H1 (cell line): ENCODE data around the gene DAP. TPM values are rescaled to one million over a fixed set of nuclear protein-coding genes. Genes with fewer than 3 reads are reported as not detected.
A peak's percentile ranks its signal among the peaks of the same experiment; 100 is the strongest.

Source experiments
- CTCF ChIA-PET: fragments of 300-600 bp; sonication (Branson Sonifier 250); formaldehyde crosslinking; loops from one replicate; lab custom pipeline; 2021; ENCODE audit not compliant: partially characterized antibody; lab: Charles Lee
- POLR2A ChIA-PET: fragments of 300-600 bp; sonication (Branson Sonifier 250); formaldehyde crosslinking; loops from one replicate; lab custom pipeline; 2021; ENCODE audit warnings: inconsistent platforms; ENCODE audit not compliant: partially characterized antibody; lab: Charles Lee
- DNase-seq, 2 experiments: peaks; one replicate each; pipeline versions ENCODE4 v3.0.0 to v3.0.0-alpha.2; 2010 to 2022; ENCODE audit warnings: low spot score in 2 of 2, low read depth in 1 of 2, mixed read lengths in 1 of 2
- FAIRE-seq: peaks from 2 replicates; lab custom pipeline; 2011; peaks lifted over from hg19 to GRCh38; lab: Jason Lieb, UNC
- H2AFZ ChIP-seq: 2 replicates; pipeline ENCODE4 v1.8.1; 2012; ENCODE audit warnings: low read length, inconsistent platforms
- H2AK5ac ChIP-seq: 2 replicates; pipeline ENCODE4 v1.6.1; 2013; ENCODE audit warnings: low read depth, low read length
- H2BK120ac ChIP-seq: replicated peaks from 2 replicates; pipeline ENCODE3; 2013; ENCODE audit warnings: low read depth, low read length, inconsistent platforms
- H2BK12ac ChIP-seq: 2 replicates; pipeline ENCODE4 v1.6.1; 2013; ENCODE audit warnings: low read depth, low read length
- H2BK15ac ChIP-seq: 2 replicates; pipeline ENCODE4 v1.6.1; 2013; ENCODE audit warnings: low read length
- H2BK20ac ChIP-seq: 2 replicates; pipeline ENCODE4 v1.6.1; 2013; ENCODE audit warnings: low read length
- H2BK5ac ChIP-seq: 2 replicates; pipeline ENCODE4 v1.6.1; 2013; ENCODE audit warnings: low read depth, low read length
- H3K14ac ChIP-seq: 2 replicates; pipeline ENCODE4 v1.6.1; 2013; ENCODE audit warnings: inconsistent platforms; ENCODE audit not compliant: insufficient read length
- H3K18ac ChIP-seq: 2 replicates; pipeline ENCODE4 v1.6.1; 2013; ENCODE audit warnings: low read length; ENCODE audit errors: extremely low read depth
- H3K23ac ChIP-seq: 2 replicates; pipeline ENCODE4 v1.6.1; 2013; ENCODE audit warnings: inconsistent platforms; ENCODE audit not compliant: insufficient read length
- H3K23me2 ChIP-seq: 2 replicates; pipeline ENCODE4 v1.6.1; 2013; ENCODE audit warnings: low read depth, low read length
- H3K27ac ChIP-seq: 2 replicates; pipeline ENCODE4 v1.6.1; 2011; ENCODE audit warnings: low read depth, low read length, inconsistent platforms
- H3K27me3 ChIP-seq, 4 experiments: replicated peaks in 1 of 4; 1 replicate in 1 of 4; 2 replicates in 3 of 4; pipeline versions ENCODE4 v1.6.1 to v1.8.1; 2011 to 2013; ENCODE audit warnings: low read length in 3 of 4, mild to moderate bottlenecking in 3 of 4, inconsistent platforms in 2 of 4, mixed read lengths in 2 of 4, moderate library complexity in 1 of 4; ENCODE audit not compliant: control insufficient read depth in 3 of 4, insufficient read depth in 3 of 4; ENCODE audit errors: extremely low read depth in 1 of 4
- H3K36me3 ChIP-seq, 4 experiments: 2 replicates each; pipeline versions ENCODE4 v1.6.1 to v1.8.1; 2011 to 2013; ENCODE audit warnings: mild to moderate bottlenecking in 4 of 4, low read length in 3 of 4, moderate library complexity in 2 of 4, control low read depth in 1 of 4, inconsistent platforms in 1 of 4; ENCODE audit not compliant: insufficient read depth in 4 of 4, control insufficient read depth in 2 of 4
- H3K4ac ChIP-seq: replicated peaks from 2 replicates; pipeline ENCODE3; 2013; ENCODE audit warnings: low read length, low read depth, mixed read lengths, inconsistent platforms; ENCODE audit not compliant: insufficient read length
- H3K4me1 ChIP-seq, 4 experiments: replicated peaks in 1 of 4; 1 replicate in 1 of 4; 2 replicates in 3 of 4; pipeline versions ENCODE4 v1.6.1 to v1.8.1; 2011 to 2013; ENCODE audit warnings: low read length in 3 of 4, inconsistent platforms in 2 of 4, mixed read lengths in 1 of 4; ENCODE audit not compliant: insufficient read depth in 4 of 4, control insufficient read depth in 3 of 4
- H3K4me2 ChIP-seq, 2 experiments: 2 replicates each; pipeline versions ENCODE4 v1.6.1 to v1.8.1; 2011 to 2013; ENCODE audit warnings: low read depth in 2 of 2, low read length in 2 of 2, control low read depth in 1 of 2, inconsistent platforms in 1 of 2, mild to moderate bottlenecking in 1 of 2; ENCODE audit not compliant: insufficient read depth in 1 of 2
- H3K4me3 ChIP-seq, 4 experiments: fragments of 200-600, 300-600 bp in 1 of 4; sonication (generic), shearing (Covaris generic), sonication (Bioruptor Twin) in 1 of 4; 2 replicates each; pipeline versions ENCODE4 v1.5.1 to v1.8.1; 2011 to 2016; ENCODE audit warnings: low read length in 4 of 4, low read depth in 3 of 4, control low read depth in 2 of 4, inconsistent platforms in 2 of 4, mild to moderate bottlenecking in 2 of 4, mixed read lengths in 1 of 4, moderate library complexity in 1 of 4; ENCODE audit not compliant: insufficient read depth in 2 of 4; ENCODE audit errors: extremely low read depth in 1 of 4
- H3K56ac ChIP-seq: replicated peaks from 2 replicates; pipeline ENCODE3; 2013; ENCODE audit warnings: low read depth, mild to moderate bottlenecking, mixed read lengths, low read length, inconsistent platforms; ENCODE audit not compliant: insufficient read length
- H3K79me1 ChIP-seq: 2 replicates; pipeline ENCODE4 v1.6.1; 2013; ENCODE audit warnings: low read depth, low read length, control low read depth
- H3K79me2 ChIP-seq, 2 experiments: 2 replicates each; pipeline versions ENCODE4 v1.6.1 to v1.8.1; 2012 to 2013; ENCODE audit warnings: low read length in 2 of 2, mild to moderate bottlenecking in 2 of 2, inconsistent platforms in 1 of 2; ENCODE audit not compliant: insufficient read depth in 2 of 2, control insufficient read depth in 1 of 2
- H3K9ac ChIP-seq, 4 experiments: replicated peaks in 1 of 4; 1 replicate in 1 of 4; 2 replicates in 3 of 4; pipeline versions ENCODE4 v1.6.1 to v1.8.1; 2011 to 2013; ENCODE audit warnings: low read depth in 3 of 4, low read length in 3 of 4, control low read depth in 2 of 4, mild to moderate bottlenecking in 2 of 4, moderate library complexity in 2 of 4, inconsistent platforms in 1 of 4; ENCODE audit errors: extremely low read depth in 1 of 4
- H3K9me3 ChIP-seq, 2 experiments: 2 replicates each; pipeline versions ENCODE4 v1.6.1 to v1.8.1; 2012 to 2013; ENCODE audit warnings: mild to moderate bottlenecking in 2 of 2, moderate library complexity in 2 of 2, control low read depth in 1 of 2, inconsistent platforms in 1 of 2, low read depth in 1 of 2, low read length in 1 of 2, mixed read lengths in 1 of 2; ENCODE audit not compliant: insufficient read depth in 2 of 2
- H4K20me1 ChIP-seq, 2 experiments: replicated peaks in 1 of 2; 2 replicates each; pipeline versions ENCODE3 to v1.8.1; 2011 to 2013; ENCODE audit warnings: inconsistent platforms in 2 of 2, low read length in 2 of 2, mild to moderate bottlenecking in 1 of 2; ENCODE audit not compliant: insufficient read depth in 2 of 2, control insufficient read depth in 1 of 2
- H4K5ac ChIP-seq: 2 replicates; pipeline ENCODE4 v1.6.1; 2013; ENCODE audit warnings: low read length, low read depth, mixed read lengths, inconsistent platforms; ENCODE audit not compliant: insufficient read length
- H4K8ac ChIP-seq: 2 replicates; pipeline ENCODE4 v1.8.0; 2013; ENCODE audit warnings: mild to moderate bottlenecking, moderate library complexity, low read length, inconsistent platforms; ENCODE audit not compliant: insufficient read depth; ENCODE audit errors: extremely low read depth
- H4K91ac ChIP-seq: replicated peaks from 2 replicates; pipeline ENCODE3; 2013; ENCODE audit warnings: low read length, mixed read lengths, inconsistent platforms; ENCODE audit not compliant: insufficient read length
- ASH2L ChIP-seq: fragments of 200-600, 300-600 bp; sonication (generic); IDR thresholded peaks from one replicate; pipeline ENCODE4 v1.7.1; 2017; ENCODE audit warnings: low read length
- CBX5 ChIP-seq: fragments of 300-800, 300-1000 bp; sonication (generic); IDR thresholded peaks from 2 replicates; pipeline ENCODE4 v1.7.1; 2016; ENCODE audit warnings: antibody characterized with exemption, low read length, low read depth
- EGR1 ChIP-seq: IDR thresholded peaks from 2 replicates; pipeline ENCODE4 v1.6.1; 2011; ENCODE audit warnings: low read depth, low read length, borderline replicate concordance
- EZH2 ChIP-seq: fragments of 200-600 bp; sonication (generic); IDR thresholded peaks from 2 replicates; pipeline ENCODE4 v1.7.1; 2012; ENCODE audit warnings: low read depth, mild to moderate bottlenecking, moderate library complexity, low read length, inconsistent platforms; ENCODE audit not compliant: severe bottlenecking
- HDAC2 ChIP-seq, 2 experiments: fragments of 300-600 bp in 1 of 2; sonication (generic) in 1 of 2; IDR thresholded peaks; 2 replicates each; pipeline ENCODE4 v1.6.1; 2011 to 2012; ENCODE audit warnings: low read depth in 2 of 2, low read length in 2 of 2, mild to moderate bottlenecking in 2 of 2, moderate library complexity in 2 of 2, borderline replicate concordance in 1 of 2, inconsistent platforms in 1 of 2
- KDM4A ChIP-seq: IDR thresholded peaks from one replicate; pipeline ENCODE4 v1.7.1; 2012; ENCODE audit warnings: low read depth, mild to moderate bottlenecking, moderate library complexity, low read length, inconsistent platforms; ENCODE audit not compliant: severe bottlenecking
- PHF8 ChIP-seq: fragments of 200-600 bp; sonication (generic); conservative IDR thresholded peaks from 2 replicates; pipeline ENCODE4 v1.7.1; 2012; ENCODE audit warnings: low read depth, mild to moderate bottlenecking, inconsistent platforms, low read length, moderate library complexity
- RFX5 ChIP-seq: IDR thresholded peaks from 2 replicates; pipeline ENCODE4 v1.6.1; 2011; ENCODE audit warnings: low read depth, low read length, improper control_type of control experiment, borderline replicate concordance
- SIRT6 ChIP-seq: IDR thresholded peaks from one replicate; pipeline ENCODE4 v1.7.1; 2012; ENCODE audit warnings: low read length, inconsistent platforms
- SP1 ChIP-seq: IDR thresholded peaks from 2 replicates; pipeline ENCODE4 v1.6.1; 2011; ENCODE audit warnings: low read depth, low read length
- TCF12 ChIP-seq: IDR thresholded peaks from 2 replicates; pipeline ENCODE4 v1.6.1; 2011; ENCODE audit warnings: low read depth, mild to moderate bottlenecking, low read length
- WGBS, 2 experiments: shearing (Covaris generic) in 1 of 2; methylation state at CpG; one replicate each; pipeline versions ENCODE4 v1.1.6 to v1.1.7; 2013 to 2015; ENCODE audit warnings: low lambda C conversion rate in 2 of 2, mixed read lengths in 2 of 2, inconsistent platforms in 1 of 2, low coverage in 1 of 2, missing lambda C conversion rate in 1 of 2; ENCODE audit not compliant: insufficient replicate concordance in 2 of 2, insufficient coverage in 1 of 2, insufficient read length in 1 of 2; ENCODE audit errors: extremely low coverage in 1 of 2, missing lambda C conversion rate in 1 of 2; 5-methylcytosine and 5-hydroxymethylcytosine counted together
- polyA plus RNA-seq, 7 experiments: library from polyadenylated mRNA; depleted of rRNA in 3 of 7; stranded (reverse) in 5 of 7; unstranded in 2 of 7; fragments of >200 nt in 5 of 7; fragments of 200-250 nt in 2 of 7; gene quantifications; 1 replicate in 5 of 7; 2 replicates in 1 of 7; 4 replicates in 1 of 7; pipeline versions ENCODE4 v1.2.1 to v1.2.3, GENCODE V29; 2011 to 2013; ENCODE audit warnings: missing spikeins in 2 of 7, mixed read lengths in 2 of 7
- total RNA-seq: library from RNA; stranded (reverse); fragmentation: NEBNext Ultra II Directional; extraction: Animal tissue kit (Norgen Biotek cat#: 25700); gene quantifications from 2 replicates; pipeline ENCODE4 v1.2.1, GENCODE V29; 2021

The DAP gene
- total and polyA plus RNA-seq, 2 of the 8 experiments (the other 6 are each of a cell fraction or from before 2014, with no cell fraction given) = 26.2 to 44.4 TPM

DNA sequence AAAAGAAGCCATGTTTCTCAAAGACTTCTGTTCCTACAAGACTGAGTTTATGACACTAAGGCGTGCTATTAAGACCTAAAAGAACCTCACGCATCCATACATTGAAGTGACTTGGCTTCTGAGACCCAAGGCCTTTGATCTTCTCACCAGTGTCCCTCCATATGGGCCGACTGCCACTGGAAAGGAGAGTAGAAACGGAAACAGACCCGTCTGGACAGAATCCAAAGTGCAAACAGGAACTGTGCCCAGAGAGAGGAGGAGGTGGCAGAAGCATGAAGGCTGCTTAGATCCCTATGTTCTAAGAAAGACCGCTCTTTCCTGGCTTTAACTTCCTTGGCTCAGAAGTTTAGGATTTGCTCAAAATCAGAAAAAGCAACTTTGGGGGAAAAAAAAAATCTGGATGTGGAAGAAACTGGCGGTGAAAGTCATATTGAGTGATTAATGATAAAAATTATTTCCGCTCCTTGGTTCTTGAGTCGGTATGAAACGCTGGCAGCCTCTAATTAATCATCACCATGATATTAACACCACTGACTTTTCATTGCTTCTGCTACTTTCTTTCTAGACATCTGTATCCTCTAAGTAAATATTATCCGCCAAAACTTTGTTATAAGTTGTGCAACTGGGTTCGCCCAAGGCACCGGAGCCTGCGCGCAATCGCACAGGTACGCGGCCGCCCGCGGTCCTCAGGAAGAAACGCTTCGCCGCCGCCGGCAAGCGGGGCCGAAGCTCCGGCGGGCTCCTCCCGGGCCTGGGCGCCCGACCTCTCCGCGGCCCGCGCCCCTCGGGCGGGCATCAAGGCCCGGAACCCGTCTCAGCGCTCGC, 726 bp downstream of the DAP start:
- Histone ChIP-seq H3K36me3 (no peaks in the 10 kb centered on the region), H3K79me2 (peaks cover 0 to 22% of the 10 kb centered on the region in 2 experiments; a peak in 2 of 4 replicates), H3K27me3 (peaks cover 0 to 9% (median 7%) of the 10 kb centered on the region in 4 experiments; a peak in 5 of 7 replicates), H2BK5ac (no peak overlapping the region), H3K9ac (peak overlapping the region; percentile 30 to 82 (median 55); a peak in 4 of 7 replicates), H3K9me3 (no peaks in the 10 kb centered on the region), H4K5ac (no peak overlapping the region), H3K18ac (no peak overlapping the region), H2BK20ac (no peak overlapping the region), H3K14ac (no peak overlapping the region), H3K27ac (peak overlapping the region; percentile 44; the same call in 1 of the 2 replicates), H3K23ac (no peak overlapping the region), H2BK120ac (no peak overlapping the region), H3K4me1 (peaks cover 2 to 10% (median 5%) of the 10 kb centered on the region in 4 experiments; a peak in 5 of 7 replicates), H4K20me1 (peaks cover 0 to 1% of the 10 kb centered on the region in 2 experiments), H3K4ac (no peak overlapping the region), H2BK15ac (no peak overlapping the region), H3K79me1 (peaks cover 3% of the 10 kb centered on the region; the same call in 1 of the 2 replicates), H2AFZ (no peak overlapping the region), H4K91ac (no peak overlapping the region), H3K4me2 (peak overlapping the region; percentile 70 to 96), H2AK5ac (no peak overlapping the region), H4K8ac (no peak overlapping the region), H3K4me3 (peak overlapping the region; percentile 35 to 66 (median 58)), H2BK12ac (no peak overlapping the region), H3K56ac (no peak overlapping the region), H3K23me2 (peaks cover 5% of the 10 kb centered on the region; the same call in 1 of the 2 replicates)
- FAIRE-seq (no peak), DNase-seq (no peak)
- WGBS, 2 experiments = 29% methylated on average over 19 of the region's 43 CpGs; no CpG with 5 or more reads in 1 of the 2 experiments
- CTCF ChIA-PET = no interaction called here
- POLR2A ChIA-PET = interaction anchor here (0.9 to 1.5 kb wide), 3 partner anchors 35 to 54 kb away, joined by 3 to 7 read pairs (median 4); no protein-coding TSS in a partner anchor
- TF ChIP-seq EGR1 (no peak), RFX5 (no peak), PHF8 (0 out of 2 replicates have a peak, but pooled peaks have one; percentile 46), SIRT6 (no peak), KDM4A (no peak), ASH2L (peak; percentile 34), SP1 (no peak), HDAC2 (IDR thresholded peaks at IDR 0.05; ENCODE audit: borderline replicate concordance in 1 of 2, low read depth in 2 of 2, low read length in 2 of 2) (no peak), TCF12 (no peak), CBX5 (no peak), EZH2 (no peak)
